Measurements from ENCODE around the gene MCTP2.

DNA sequence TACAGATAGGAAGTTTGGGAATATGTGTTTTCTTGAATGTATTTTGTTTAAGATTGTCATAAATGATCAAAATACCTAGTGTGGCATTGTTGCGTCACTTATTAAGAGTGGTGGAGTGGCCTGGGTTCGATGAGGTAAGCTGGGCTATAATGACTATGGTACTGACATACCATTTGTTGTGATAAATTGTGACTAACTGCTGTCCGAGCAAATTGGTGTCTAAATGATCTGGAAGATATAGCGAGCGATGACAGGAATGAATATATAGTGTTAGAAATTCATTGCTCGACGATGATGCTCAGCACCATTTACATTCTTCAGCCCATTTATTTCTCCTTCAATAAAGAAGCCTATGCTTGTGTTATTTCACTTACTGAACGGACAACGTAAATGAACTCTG is 123.3 kb downstream of the MCTP2 start:
- TF ChIP-seq, protein P1, sequence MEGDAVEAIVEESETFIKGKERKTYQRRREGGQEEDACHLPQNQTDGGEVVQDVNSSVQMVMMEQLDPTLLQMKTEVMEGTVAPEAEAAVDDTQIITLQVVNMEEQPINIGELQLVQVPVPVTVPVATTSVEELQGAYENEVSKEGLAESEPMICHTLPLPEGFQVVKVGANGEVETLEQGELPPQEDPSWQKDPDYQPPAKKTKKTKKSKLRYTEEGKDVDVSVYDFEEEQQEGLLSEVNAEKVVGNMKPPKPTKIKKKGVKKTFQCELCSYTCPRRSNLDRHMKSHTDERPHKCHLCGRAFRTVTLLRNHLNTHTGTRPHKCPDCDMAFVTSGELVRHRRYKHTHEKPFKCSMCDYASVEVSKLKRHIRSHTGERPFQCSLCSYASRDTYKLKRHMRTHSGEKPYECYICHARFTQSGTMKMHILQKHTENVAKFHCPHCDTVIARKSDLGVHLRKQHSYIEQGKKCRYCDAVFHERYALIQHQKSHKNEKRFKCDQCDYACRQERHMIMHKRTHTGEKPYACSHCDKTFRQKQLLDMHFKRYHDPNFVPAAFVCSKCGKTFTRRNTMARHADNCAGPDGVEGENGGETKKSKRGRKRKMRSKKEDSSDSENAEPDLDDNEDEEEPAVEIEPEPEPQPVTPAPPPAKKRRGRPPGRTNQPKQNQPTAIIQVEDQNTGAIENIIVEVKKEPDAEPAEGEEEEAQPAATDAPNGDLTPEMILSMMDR (IDR thresholded peaks at IDR 0.05): no peak
- TF ChIP-seq, protein P2, sequence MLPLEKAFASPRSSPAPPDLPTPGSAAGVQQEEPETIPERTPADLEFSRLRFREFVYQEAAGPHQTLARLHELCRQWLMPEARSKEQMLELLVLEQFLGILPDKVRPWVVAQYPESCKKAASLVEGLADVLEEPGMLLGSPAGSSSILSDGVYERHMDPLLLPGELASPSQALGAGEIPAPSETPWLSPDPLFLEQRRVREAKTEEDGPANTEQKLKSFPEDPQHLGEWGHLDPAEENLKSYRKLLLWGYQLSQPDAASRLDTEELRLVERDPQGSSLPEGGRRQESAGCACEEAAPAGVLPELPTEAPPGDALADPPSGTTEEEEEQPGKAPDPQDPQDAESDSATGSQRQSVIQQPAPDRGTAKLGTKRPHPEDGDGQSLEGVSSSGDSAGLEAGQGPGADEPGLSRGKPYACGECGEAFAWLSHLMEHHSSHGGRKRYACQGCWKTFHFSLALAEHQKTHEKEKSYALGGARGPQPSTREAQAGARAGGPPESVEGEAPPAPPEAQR (CRISPR knock-in tag; IDR thresholded peaks at IDR 0.05): no peak
- TF ChIP-seq, protein P3, sequence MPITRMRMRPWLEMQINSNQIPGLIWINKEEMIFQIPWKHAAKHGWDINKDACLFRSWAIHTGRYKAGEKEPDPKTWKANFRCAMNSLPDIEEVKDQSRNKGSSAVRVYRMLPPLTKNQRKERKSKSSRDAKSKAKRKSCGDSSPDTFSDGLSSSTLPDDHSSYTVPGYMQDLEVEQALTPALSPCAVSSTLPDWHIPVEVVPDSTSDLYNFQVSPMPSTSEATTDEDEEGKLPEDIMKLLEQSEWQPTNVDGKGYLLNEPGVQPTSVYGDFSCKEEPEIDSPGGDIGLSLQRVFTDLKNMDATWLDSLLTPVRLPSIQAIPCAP (CRISPR knock-in tag; IDR thresholded peaks at IDR 0.05): no peak
- TF ChIP-seq, protein P4, sequence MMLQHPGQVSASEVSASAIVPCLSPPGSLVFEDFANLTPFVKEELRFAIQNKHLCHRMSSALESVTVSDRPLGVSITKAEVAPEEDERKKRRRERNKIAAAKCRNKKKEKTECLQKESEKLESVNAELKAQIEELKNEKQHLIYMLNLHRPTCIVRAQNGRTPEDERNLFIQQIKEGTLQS (CRISPR knock-in tag; conservative IDR thresholded peaks at IDR 0.05): no peak

All from WTC11 (cell line).